Astrocyte (in vitro differentiated cells and primary cell): ENCODE results near the gene RBPJ. TPM values are rescaled to one million over a fixed set of nuclear protein-coding genes. Genes with fewer than 3 reads are reported as not detected.

Experiments
- DNase-seq: peaks from one replicate; pipeline ENCODE4 v3.0.0-alpha.2; 2010; ENCODE audit warnings: low read depth
- FAIRE-seq: peaks from 2 replicates; lab custom pipeline; 2011; peaks lifted over from hg19 to GRCh38; lab: Jason Lieb, UNC
- H2AFZ ChIP-seq: 2 replicates; pipeline ENCODE4 v1.6.0; 2012; ENCODE audit warnings: low read depth, low read length, inconsistent platforms
- H3K27ac ChIP-seq: 2 replicates; pipeline ENCODE4 v1.5.1; 2011; ENCODE audit warnings: low read depth, low read length, inconsistent platforms
- H3K27me3 ChIP-seq: 2 replicates; pipeline ENCODE4 v1.6.0; 2011; ENCODE audit warnings: low read length, inconsistent platforms; ENCODE audit not compliant: insufficient read depth
- H3K36me3 ChIP-seq: 2 replicates; pipeline ENCODE4 v1.5.1; 2011; ENCODE audit warnings: low read length, inconsistent platforms; ENCODE audit not compliant: insufficient read depth
- H3K4me1 ChIP-seq: 2 replicates; pipeline ENCODE4 v1.5.1; 2011; ENCODE audit warnings: low read length, inconsistent platforms; ENCODE audit not compliant: insufficient read depth
- H3K4me2 ChIP-seq: 2 replicates; pipeline ENCODE4 v1.6.0; 2012; ENCODE audit warnings: low read length, inconsistent platforms
- H3K4me3 ChIP-seq: 2 replicates; pipeline ENCODE4 v1.5.1; 2011; ENCODE audit warnings: low read depth, mild to moderate bottlenecking, low read length, inconsistent platforms; ENCODE audit not compliant: insufficient read depth
- H3K79me2 ChIP-seq: 2 replicates; pipeline ENCODE4 v1.6.0; 2012; ENCODE audit warnings: mild to moderate bottlenecking, low read length, inconsistent platforms; ENCODE audit not compliant: insufficient read depth
- H3K9ac ChIP-seq: 2 replicates; pipeline ENCODE4 v1.6.0; 2012; ENCODE audit warnings: mild to moderate bottlenecking, low read length, inconsistent platforms
- H3K9me3 ChIP-seq: 2 replicates; pipeline ENCODE4 v1.5.1; 2012; ENCODE audit warnings: low read depth, mild to moderate bottlenecking, low read length, inconsistent platforms; ENCODE audit not compliant: insufficient read depth
- H4K20me1 ChIP-seq: 2 replicates; pipeline ENCODE4 v1.6.0; 2012; ENCODE audit warnings: low read length, inconsistent platforms; ENCODE audit not compliant: insufficient read depth
- H3K27ac Mint-ChIP-seq: one replicate; pipeline ENCODE4 v1.8.0; 2021; ENCODE audit warnings: mild to moderate bottlenecking, mixed read lengths; ENCODE audit not compliant: unreplicated experiment
- H3K27me3 Mint-ChIP-seq: one replicate; pipeline ENCODE4 v1.8.0; 2021; ENCODE audit warnings: low read depth, mixed read lengths; ENCODE audit not compliant: unreplicated experiment
- H3K36me3 Mint-ChIP-seq: one replicate; pipeline ENCODE4 v1.8.0; 2021; ENCODE audit warnings: low read depth, mixed read lengths; ENCODE audit not compliant: unreplicated experiment
- H3K4me1 Mint-ChIP-seq: one replicate; pipeline ENCODE4 v1.8.0; 2021; ENCODE audit warnings: low read depth, mixed read lengths; ENCODE audit not compliant: unreplicated experiment
- H3K4me3 Mint-ChIP-seq: one replicate; pipeline ENCODE4 v1.8.0; 2021; ENCODE audit warnings: mild to moderate bottlenecking, moderate library complexity, mixed read lengths; ENCODE audit not compliant: unreplicated experiment
- H3K9me3 Mint-ChIP-seq: one replicate; pipeline ENCODE4 v1.8.0; 2021; ENCODE audit warnings: mild to moderate bottlenecking, mixed read lengths; ENCODE audit not compliant: unreplicated experiment
- CTCF ChIP-seq: IDR thresholded peaks from 2 replicates; pipeline ENCODE4 v1.5.1; 2011; ENCODE audit warnings: low read depth, mild to moderate bottlenecking, inconsistent platforms, low read length, moderate library complexity; ENCODE audit not compliant: insufficient read depth
- EZH2 ChIP-seq: IDR thresholded peaks from 2 replicates; pipeline ENCODE4 v1.6.1; 2012; ENCODE audit warnings: mild to moderate bottlenecking, low read length, inconsistent platforms; ENCODE audit not compliant: insufficient read depth
- total RNA-seq: library from RNA; stranded (reverse); gene quantifications from 2 replicates; pipeline ENCODE4 v1.2.1, GENCODE V29; 2021

The RBPJ gene
- total RNA-seq, 1 donor from 2014 or later, result 96.3 TPM

GRCh38 chr4:26476545-26476944 lies 155.7 kb downstream of the RBPJ start:
- Mint-ChIP-seq H3K4me3 (no peak overlapping the region), H3K27ac (no peak overlapping the region), H3K27me3 (peaks cover 10% of the 10 kb centered on the region), H3K4me1 (no peaks in the 10 kb centered on the region), H3K36me3 (peaks cover 3% of the 10 kb centered on the region), H3K9me3 (peaks cover 3% of the 10 kb centered on the region)
- Histone ChIP-seq H3K36me3 (no peaks in the 10 kb centered on the region), H3K27ac (no peak overlapping the region), H4K20me1 (no peaks in the 10 kb centered on the region), H3K4me2 (no peak overlapping the region), H3K4me1 (no peaks in the 10 kb centered on the region), H2AFZ (no peak overlapping the region), H3K9me3 (no peaks in the 10 kb centered on the region), H3K79me2 (no peaks in the 10 kb centered on the region), H3K4me3 (no peak overlapping the region), H3K9ac (no peak overlapping the region), H3K27me3 (no peaks in the 10 kb centered on the region)
- TF ChIP-seq CTCF, result no peak
- TF ChIP-seq EZH2, result no peak
- FAIRE-seq (no peak), DNase-seq (no peak)

- TF ChIP-seq CTCF, result no peak
- TF ChIP-seq EZH2, result no peak
- Histone ChIP-seq H2AFZ (no peak overlapping the region), H3K9me3 (no peaks in the 10 kb centered on the region), H3K27ac (no peak overlapping the region), H3K4me2 (no peak overlapping the region), H3K9ac (no peak overlapping the region), H4K20me1 (no peaks in the 10 kb centered on the region), H3K36me3 (no peaks in the 10 kb centered on the region), H3K4me1 (no peaks in the 10 kb centered on the region), H3K4me3 (no peak overlapping the region), H3K27me3 (no peaks in the 10 kb centered on the region), H3K79me2 (no peaks in the 10 kb centered on the region)
- H3K36me3 Mint-ChIP-seq, result peaks cover 3% of the 10 kb centered on the region
- peaks cover 11% of the 10 kb centered on the region for H3K27me3 Mint-ChIP-seq
- no peaks in the 10 kb centered on the region for H3K9me3 Mint-ChIP-seq
- FAIRE-seq, result no peak
- no peak for DNase-seq
- H3K27ac Mint-ChIP-seq, result no peak overlapping the region
- H3K4me1 Mint-ChIP-seq, result peaks cover 3% of the 10 kb centered on the region
- no peak overlapping the region for H3K4me3 Mint-ChIP-seq
Measured at GRCh38 chr4:26478330-26478729, 157.5 kb downstream of the RBPJ start.

GRCh38 chr4:26482508-26483462 lies 162.0 kb downstream of the RBPJ start:
- Histone ChIP-seq H3K27ac (no peak overlapping the region), H3K4me1 (no peaks in the 10 kb centered on the region), H3K4me2 (no peak overlapping the region), H3K9ac (no peak overlapping the region), H2AFZ (no peak overlapping the region), H4K20me1 (no peaks in the 10 kb centered on the region), H3K4me3 (no peak overlapping the region), H3K36me3 (no peaks in the 10 kb centered on the region), H3K9me3 (no peaks in the 10 kb centered on the region), H3K27me3 (no peaks in the 10 kb centered on the region), H3K79me2 (no peaks in the 10 kb centered on the region)
- Mint-ChIP-seq H3K27me3 (peaks cover 3% of the 10 kb centered on the region), H3K4me1 (peaks cover 3% of the 10 kb centered on the region), H3K4me3 (no peak overlapping the region), H3K36me3 (peaks cover 2% of the 10 kb centered on the region), H3K27ac (no peak overlapping the region), H3K9me3 (no peaks in the 10 kb centered on the region)
- FAIRE-seq, result no peak
- TF ChIP-seq EZH2 (no peak), CTCF (no peak)
- DNase-seq, result peak; percentile 60
